LNCAP (cell line): ENCODE measurements around the gene ICAM3.

Experiments used
- TF ChIP-seq, protein P1 (sequence below): fragments of 450-650 bp; IDR thresholded peaks from 2 replicates; pipeline ENCODE4 v1.5.1; 2017; ENCODE audit warnings: mild to moderate bottlenecking

ICAM3 gene

DNA sequence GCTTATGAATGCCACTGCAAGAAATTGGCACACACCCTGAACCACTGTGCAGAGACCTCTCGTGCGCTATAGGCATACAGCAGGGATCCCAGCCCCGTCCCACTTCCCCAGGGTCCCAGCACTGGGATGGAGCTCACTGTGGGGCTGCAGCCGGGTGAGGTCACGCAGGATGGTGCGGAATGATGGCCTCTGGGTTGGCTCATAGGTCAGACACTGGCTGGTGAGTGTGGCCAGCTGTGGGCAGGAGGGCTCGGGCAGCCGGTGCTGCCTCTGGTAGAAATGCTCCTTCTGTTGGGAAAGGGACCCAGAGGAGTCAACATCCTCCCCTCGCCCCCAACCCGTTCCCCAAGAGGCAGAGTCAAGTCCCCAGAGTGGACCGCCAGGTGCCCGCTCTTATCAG lies 17.0 kb upstream of the ICAM3 start:
- TF ChIP-seq, protein P1, sequence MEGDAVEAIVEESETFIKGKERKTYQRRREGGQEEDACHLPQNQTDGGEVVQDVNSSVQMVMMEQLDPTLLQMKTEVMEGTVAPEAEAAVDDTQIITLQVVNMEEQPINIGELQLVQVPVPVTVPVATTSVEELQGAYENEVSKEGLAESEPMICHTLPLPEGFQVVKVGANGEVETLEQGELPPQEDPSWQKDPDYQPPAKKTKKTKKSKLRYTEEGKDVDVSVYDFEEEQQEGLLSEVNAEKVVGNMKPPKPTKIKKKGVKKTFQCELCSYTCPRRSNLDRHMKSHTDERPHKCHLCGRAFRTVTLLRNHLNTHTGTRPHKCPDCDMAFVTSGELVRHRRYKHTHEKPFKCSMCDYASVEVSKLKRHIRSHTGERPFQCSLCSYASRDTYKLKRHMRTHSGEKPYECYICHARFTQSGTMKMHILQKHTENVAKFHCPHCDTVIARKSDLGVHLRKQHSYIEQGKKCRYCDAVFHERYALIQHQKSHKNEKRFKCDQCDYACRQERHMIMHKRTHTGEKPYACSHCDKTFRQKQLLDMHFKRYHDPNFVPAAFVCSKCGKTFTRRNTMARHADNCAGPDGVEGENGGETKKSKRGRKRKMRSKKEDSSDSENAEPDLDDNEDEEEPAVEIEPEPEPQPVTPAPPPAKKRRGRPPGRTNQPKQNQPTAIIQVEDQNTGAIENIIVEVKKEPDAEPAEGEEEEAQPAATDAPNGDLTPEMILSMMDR, result no peak

DNA sequence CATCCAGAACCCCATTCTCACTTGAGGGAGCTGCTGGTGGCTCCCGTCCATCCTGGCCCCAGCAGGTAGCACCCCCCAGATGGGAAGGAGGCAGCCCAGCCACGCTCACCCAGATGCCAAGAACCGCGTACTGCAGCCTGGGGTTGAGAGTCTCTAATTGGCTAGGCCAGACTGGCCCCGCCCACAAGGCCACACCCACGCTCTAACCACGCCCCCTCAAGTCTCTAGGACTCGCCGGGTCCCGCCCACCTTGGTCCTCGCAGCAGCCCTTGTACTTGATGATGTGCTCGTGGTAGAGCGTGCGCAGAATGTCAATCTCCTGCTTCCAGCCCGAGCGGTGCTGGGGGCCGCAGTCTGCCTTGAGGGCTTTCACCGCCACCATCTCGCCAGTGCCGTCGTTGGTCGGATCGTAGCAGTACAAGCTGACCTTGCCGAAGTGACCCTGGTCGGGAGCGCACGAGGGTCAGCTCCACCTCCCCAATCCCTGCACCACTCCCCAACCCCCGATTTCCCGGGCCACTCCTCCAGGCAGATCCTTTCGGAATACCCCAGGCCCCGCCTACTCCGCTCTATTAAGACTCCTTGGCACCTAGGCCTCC lies 14.5 kb upstream of the ICAM3 start:
- TF ChIP-seq, protein P1, result no peak

GRCh38 chr19:10352764-10353671 lies 13.6 kb upstream of the ICAM3 start:
- TF ChIP-seq, protein P1, result no peak

GRCh38 chr19:10346509-10346908 lies 7.1 kb upstream of the ICAM3 start:
- TF ChIP-seq, protein P1, result no peak

DNA sequence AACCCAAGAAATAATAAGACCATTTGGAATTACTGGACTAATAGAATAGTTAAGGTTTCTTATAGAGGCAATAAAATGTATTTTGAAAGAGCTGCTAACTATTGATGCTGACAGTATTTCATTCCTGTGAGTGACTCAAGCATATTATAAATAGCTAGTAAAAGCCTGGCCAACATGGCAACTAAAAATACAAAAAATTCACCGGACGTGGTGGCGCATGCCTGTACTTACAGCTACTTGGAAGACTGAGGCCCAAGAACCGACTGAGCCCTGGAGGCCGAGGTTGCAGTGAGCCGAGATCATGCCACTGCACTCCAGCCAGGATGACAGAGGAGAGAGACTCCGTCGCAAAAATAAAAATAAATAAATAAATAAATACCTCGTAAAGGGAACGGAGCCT lies 5.4 kb upstream of the ICAM3 start:
- TF ChIP-seq, protein P1, result no peak

DNA sequence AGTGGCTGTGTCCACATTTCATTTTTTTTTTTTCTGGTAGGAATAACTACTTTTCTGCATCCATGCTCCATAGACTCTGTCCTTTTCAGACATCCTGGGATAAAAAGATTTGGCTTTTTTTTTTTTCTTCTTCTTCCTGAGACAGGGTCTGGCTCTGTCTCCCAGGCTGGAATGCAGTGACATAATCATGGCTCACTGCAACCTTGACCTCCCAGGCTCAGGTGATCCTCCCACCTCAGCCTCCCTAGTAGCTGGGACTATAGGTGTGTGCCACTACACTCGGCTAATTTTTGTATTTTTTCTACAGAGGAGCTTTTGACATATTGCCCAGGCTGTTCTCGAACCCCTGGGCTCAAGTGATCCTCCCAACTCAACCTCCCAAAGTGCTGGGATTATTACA lies 4.1 kb upstream of the ICAM3 start:
- TF ChIP-seq, protein P1, result no peak

DNA sequence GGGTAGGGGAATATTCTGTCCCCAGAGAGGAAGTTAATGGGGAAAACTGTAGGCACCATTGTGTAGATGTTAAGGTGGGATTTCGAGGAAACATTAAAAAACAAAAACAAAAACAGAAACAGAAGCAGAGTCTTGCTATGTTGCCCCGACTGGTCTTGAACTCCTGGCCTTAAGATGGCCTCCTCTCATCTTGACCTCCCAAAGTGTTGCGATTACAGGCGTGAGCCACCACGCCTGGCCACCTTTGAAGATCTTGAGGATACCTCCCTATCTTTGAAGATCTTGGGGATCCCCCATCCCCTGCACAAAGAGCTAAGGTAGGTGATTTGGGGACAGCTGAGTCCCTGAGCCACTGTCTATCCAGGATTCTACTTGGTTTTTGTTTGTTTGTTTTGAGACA lies 553 bp upstream of the ICAM3 start:
- TF ChIP-seq, protein P1, result no peak
